HFFc6 (cell line): Measurements from ENCODE around the gene IGSF9B. TPM values are rescaled to one million over a fixed set of nuclear protein-coding genes. Genes with fewer than 3 reads are reported as not detected.

Experiments
- DNase-seq: peaks from one replicate; pipeline ENCODE4 v3.0.0-alpha.2; 2018
- H3K27ac Mint-ChIP-seq: 2 replicates; pipeline ENCODE4 v1.8.0; 2020; ENCODE audit warnings: mild to moderate bottlenecking, mixed read lengths
- H3K27me3 Mint-ChIP-seq: 2 replicates; pipeline ENCODE4 v1.8.0; 2021; ENCODE audit warnings: mild to moderate bottlenecking, moderate library complexity, mixed read lengths; ENCODE audit not compliant: insufficient read depth
- H3K36me3 Mint-ChIP-seq: 2 replicates; pipeline ENCODE4 v1.8.0; 2021; ENCODE audit warnings: low read depth, mixed read lengths
- H3K4me1 Mint-ChIP-seq: 2 replicates; pipeline ENCODE4 v1.8.0; 2020; ENCODE audit warnings: low read depth, mixed read lengths
- H3K4me3 Mint-ChIP-seq: 2 replicates; pipeline ENCODE4 v1.8.0; 2020; ENCODE audit warnings: mild to moderate bottlenecking, moderate library complexity, mixed read lengths
- H3K9me3 Mint-ChIP-seq: 2 replicates; pipeline ENCODE4 v1.8.0; 2020; ENCODE audit warnings: mild to moderate bottlenecking, mixed read lengths
- CTCF ChIP-seq: fragments of 200-600 bp; sonication (generic); IDR thresholded peaks from 2 replicates; pipeline ENCODE4 v1.5.0; 2021; ENCODE audit warnings: antibody characterized with exemption, mild to moderate bottlenecking
- total RNA-seq, 6 experiments: library from RNA; stranded (reverse); fragmentation: NEBNext Ultra II Directional; extraction: Animal tissue kit (Norgen Biotek cat#: 25700); gene quantifications; 2 replicates in 1 of 6; 3 replicates in 5 of 6; pipeline ENCODE4 v1.2.3, GENCODE V29; 2021

Gene IGSF9B
- total RNA-seq, 6 experiments from 2014 or later = not detected

GRCh38 chr11:133957900-133958299 is 1.1 kb upstream of the IGSF9B start:
- no peak for DNase-seq
- H3K9me3 Mint-ChIP-seq = no peaks in the 10 kb centered on the region
- H3K27ac Mint-ChIP-seq = no peak overlapping the region
- 0 out of 2 replicates have a peak, but pooled peaks cover 5% of the 10 kb centered on the region for H3K4me1 Mint-ChIP-seq
- TF ChIP-seq CTCF = no peak
- no peaks in the 10 kb centered on the region for H3K36me3 Mint-ChIP-seq
- peaks cover 45% of the 10 kb centered on the region for H3K27me3 Mint-ChIP-seq
- H3K4me3 Mint-ChIP-seq = no peak overlapping the region

GRCh38 chr11:133955945-133956421 is 785 bp downstream of the IGSF9B start:
- Mint-ChIP-seq H3K9me3 (no peaks in the 10 kb centered on the region), H3K27ac (no peak overlapping the region), H3K4me3 (no peak overlapping the region), H3K36me3 (no peaks in the 10 kb centered on the region), H3K27me3 (peaks cover 54% of the 10 kb centered on the region), H3K4me1 (peaks cover 5% of the 10 kb centered on the region; the same call in 1 of the 2 replicates)
- no peak for DNase-seq
- TF ChIP-seq CTCF = no peak

GRCh38 chr11:133955081-133955891 is 1.5 kb downstream of the IGSF9B start:
- peaks cover 49% of the 10 kb centered on the region for H3K27me3 Mint-ChIP-seq

GRCh38 chr11:133953999-133954398 is 2.8 kb downstream of the IGSF9B start:
- no peak for DNase-seq
- TF ChIP-seq CTCF = no peak
- Mint-ChIP-seq H3K4me1 (peaks cover 5% of the 10 kb centered on the region; the same call in 1 of the 2 replicates), H3K27me3 (peaks cover 47% of the 10 kb centered on the region), H3K9me3 (no peaks in the 10 kb centered on the region), H3K36me3 (no peaks in the 10 kb centered on the region), H3K4me3 (no peak overlapping the region), H3K27ac (no peak overlapping the region)

More at GRCh38 chr11:133955081-133955891, 1.5 kb downstream of the IGSF9B start:
- H3K27ac Mint-ChIP-seq = no peak overlapping the region
- TF ChIP-seq CTCF = no peak
- peaks cover 5% of the 10 kb centered on the region; the same call in 1 of the 2 replicates for H3K4me1 Mint-ChIP-seq
- H3K4me3 Mint-ChIP-seq = no peak overlapping the region
- H3K36me3 Mint-ChIP-seq = no peaks in the 10 kb centered on the region
- DNase-seq = no peak
- H3K9me3 Mint-ChIP-seq = no peaks in the 10 kb centered on the region

- Mint-ChIP-seq H3K4me3 (no peak overlapping the region), H3K9me3 (no peaks in the 10 kb centered on the region), H3K27ac (no peak overlapping the region), H3K36me3 (no peaks in the 10 kb centered on the region), H3K4me1 (peaks cover 5% of the 10 kb centered on the region; the same call in 1 of the 2 replicates), H3K27me3 (peaks cover 47% of the 10 kb centered on the region)
- DNase-seq = no peak
- TF ChIP-seq CTCF = no peak
These were observed 3.2 kb downstream of the IGSF9B start for GRCh38 chr11:133953547-133953946.
